ENCODE results near the gene DNAH14.
"Not testable (repeated sequence)": the region's sequence is repeated elsewhere in the genome, so short reads cannot be mapped to it uniquely, and the experiment has no call there.

DNAH14 gene

GRCh38 chr1:224929335-224930237 is at the start of gene DNAH14:
Gene DNAH14, plus strand, starts transcription at chr1:224929675. Its CDS starts 23,028 bp downstream, at chr1:224952703.
- peaks cover 48% of the 10 kb centered on the region for H3K27me3 Mint-ChIP-seq
- H3K4me3 Mint-ChIP-seq = no peak within 1 kb of the TSS
- ATAC-seq (replicated peaks; ENCODE audit: extremely low read depth, poor library complexity, severe bottlenecking) (no peak), DNase-seq (ENCODE audit: low spot score in 2 of 2) (no peak)
- H3K4me1 Mint-ChIP-seq = no peaks in the 10 kb centered on the region
- peaks cover 15% of the 10 kb centered on the region for H3K9me3 Mint-ChIP-seq
- no peak within 1 kb of the TSS for H3K27ac Mint-ChIP-seq (ENCODE audit: low read depth)
- no peaks in the 10 kb centered on the region for H3K36me3 Mint-ChIP-seq (ENCODE audit: insufficient read depth)

DNA sequence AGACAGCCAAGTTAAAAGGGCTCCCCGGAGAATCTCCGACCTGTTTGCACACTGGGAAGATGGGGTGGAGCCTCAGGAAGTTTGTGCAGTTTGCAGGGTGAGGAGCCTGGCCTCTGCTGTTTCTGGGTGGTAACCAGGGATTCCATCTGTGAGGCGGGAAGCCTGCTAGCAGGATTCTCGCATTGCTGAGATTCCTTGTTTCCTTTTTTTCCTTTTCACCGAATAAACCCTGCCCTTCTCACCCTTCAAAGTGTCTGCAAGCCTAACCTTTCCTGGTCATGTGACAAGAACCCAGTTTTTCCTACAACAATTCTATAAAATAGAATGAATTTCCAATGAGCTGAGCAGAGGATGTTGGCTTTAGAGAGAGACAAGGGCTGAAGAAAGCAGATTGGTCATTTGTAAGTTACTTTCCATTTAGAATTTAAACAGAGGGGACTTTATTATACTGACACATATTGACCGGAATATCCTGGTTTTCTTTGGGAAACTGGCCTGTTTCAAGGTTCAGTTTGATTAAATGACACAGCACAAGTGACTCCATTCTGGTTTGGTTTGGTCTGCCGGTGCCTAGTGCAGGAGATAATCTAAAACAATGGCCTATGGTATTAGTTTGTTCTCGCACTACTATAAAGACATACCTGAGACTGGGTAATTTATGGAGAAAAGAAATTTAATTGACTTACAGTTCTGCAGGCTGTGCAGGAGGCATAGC is 48.7 kb upstream of the DNAH14 start:
- Mint-ChIP-seq H3K9me3 (peaks cover 7% of the 10 kb centered on the region), H3K27me3 (peaks cover 55% of the 10 kb centered on the region), H3K27ac (ENCODE audit: low read depth) (no peak overlapping the region), H3K36me3 (ENCODE audit: insufficient read depth) (no peaks in the 10 kb centered on the region), H3K4me3 (no peak overlapping the region), H3K4me1 (no peaks in the 10 kb centered on the region)
- DNase-seq (ENCODE audit: low spot score in 2 of 2) = no peak
- no peak for ATAC-seq (replicated peaks; ENCODE audit: extremely low read depth, poor library complexity, severe bottlenecking)

DNA sequence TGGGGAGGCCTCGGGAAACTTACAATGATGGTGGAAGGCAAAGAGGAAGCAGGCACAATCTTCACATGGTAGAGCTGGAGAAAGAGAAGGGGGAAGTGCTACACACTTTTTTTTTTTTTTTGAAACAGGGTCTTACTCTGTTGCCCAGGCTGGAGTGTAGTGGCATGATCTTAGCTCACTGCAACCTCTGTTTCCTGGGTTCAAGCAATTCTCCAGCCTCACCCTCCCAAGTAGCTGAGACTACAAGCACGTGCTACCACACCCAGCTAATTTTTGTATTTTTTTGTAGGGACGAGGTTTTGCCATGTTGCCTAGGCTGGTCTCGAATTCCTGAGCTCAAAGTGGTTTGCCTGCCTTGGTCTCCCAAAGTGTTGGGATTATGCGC is 48.2 kb upstream of the DNAH14 start:
- Mint-ChIP-seq H3K9me3 (peaks cover 13% of the 10 kb centered on the region), H3K27me3 (peaks cover 49% of the 10 kb centered on the region)
- ATAC-seq (replicated peaks; ENCODE audit: extremely low read depth, poor library complexity, severe bottlenecking); H3K36me3 Mint-ChIP-seq (ENCODE audit: insufficient read depth); H3K27ac Mint-ChIP-seq (ENCODE audit: low read depth); DNase-seq (ENCODE audit: low spot score in 2 of 2); H3K4me3 Mint-ChIP-seq; H3K4me1 Mint-ChIP-seq: not testable (repeated sequence)

DNA sequence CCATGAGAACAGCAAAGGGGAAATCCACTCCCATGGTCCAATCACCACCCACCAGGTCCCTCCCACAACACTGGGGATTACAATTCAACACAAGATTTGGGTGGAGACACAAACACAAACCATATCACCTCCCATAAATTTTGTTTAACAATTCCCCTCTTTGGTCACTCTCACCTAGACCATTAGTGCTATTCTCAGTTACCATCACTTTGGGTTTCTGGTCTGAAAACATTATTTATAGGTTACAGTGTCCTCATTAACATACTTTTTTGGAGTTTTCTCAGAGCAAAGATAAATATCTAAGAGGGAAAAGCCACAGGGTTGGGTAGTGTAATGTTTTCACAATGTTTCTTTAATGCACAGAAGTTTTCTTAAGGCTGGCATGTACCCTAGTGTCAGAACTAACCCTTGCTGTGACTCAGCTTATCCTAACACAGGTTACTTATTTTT is 47.7 kb upstream of the DNAH14 start:
- Mint-ChIP-seq H3K27ac (ENCODE audit: low read depth) (no peak overlapping the region), H3K36me3 (ENCODE audit: insufficient read depth) (no peaks in the 10 kb centered on the region)

GRCh38 chr1:224882264-224882663 is 47.2 kb upstream of the DNAH14 start:
- H3K27me3 Mint-ChIP-seq = peaks cover 40% of the 10 kb centered on the region

More for the DNA sequence above, 47.7 kb upstream of the DNAH14 start:
- Mint-ChIP-seq H3K9me3 (peaks cover 18% of the 10 kb centered on the region), H3K27me3 (peaks cover 44% of the 10 kb centered on the region), H3K4me1 (no peaks in the 10 kb centered on the region), H3K4me3 (no peak overlapping the region)
- no peak for DNase-seq (ENCODE audit: low spot score in 2 of 2)
- ATAC-seq (replicated peaks; ENCODE audit: extremely low read depth, poor library complexity, severe bottlenecking) = no peak

GRCh38 chr1:224883091-224883490 is 46.4 kb upstream of the DNAH14 start:
- no peaks in the 10 kb centered on the region for H3K4me1 Mint-ChIP-seq
- peaks cover 18% of the 10 kb centered on the region for H3K9me3 Mint-ChIP-seq
- no peak overlapping the region for H3K27ac Mint-ChIP-seq (ENCODE audit: low read depth)
- H3K4me3 Mint-ChIP-seq = no peak overlapping the region
- ATAC-seq (replicated peaks; ENCODE audit: extremely low read depth, poor library complexity, severe bottlenecking) (no peak), DNase-seq (ENCODE audit: low spot score in 2 of 2) (no peak)
- no peaks in the 10 kb centered on the region for H3K36me3 Mint-ChIP-seq (ENCODE audit: insufficient read depth)
- H3K27me3 Mint-ChIP-seq = peaks cover 39% of the 10 kb centered on the region

More at GRCh38 chr1:224882264-224882663, 47.2 kb upstream of the DNAH14 start:
- H3K27ac Mint-ChIP-seq (ENCODE audit: low read depth) = no peak overlapping the region
- no peaks in the 10 kb centered on the region for H3K36me3 Mint-ChIP-seq (ENCODE audit: insufficient read depth)
- no peak for DNase-seq (ENCODE audit: low spot score in 2 of 2)
- no peak overlapping the region for H3K4me3 Mint-ChIP-seq
- H3K4me1 Mint-ChIP-seq = no peaks in the 10 kb centered on the region
- peaks cover 18% of the 10 kb centered on the region for H3K9me3 Mint-ChIP-seq
- ATAC-seq (replicated peaks; ENCODE audit: extremely low read depth, poor library complexity, severe bottlenecking) = no peak

- Mint-ChIP-seq H3K9me3 (peaks cover 18% of the 10 kb centered on the region), H3K27ac (ENCODE audit: low read depth) (no peak overlapping the region), H3K36me3 (ENCODE audit: insufficient read depth) (no peaks in the 10 kb centered on the region), H3K4me1 (no peaks in the 10 kb centered on the region), H3K4me3 (no peak overlapping the region), H3K27me3 (peaks cover 34% of the 10 kb centered on the region)
- DNase-seq (ENCODE audit: low spot score in 2 of 2) (no peak), ATAC-seq (replicated peaks; ENCODE audit: extremely low read depth, poor library complexity, severe bottlenecking) (no peak)
Observed at GRCh38 chr1:224884361-224884801, 45.1 kb upstream of the DNAH14 start.

DNA sequence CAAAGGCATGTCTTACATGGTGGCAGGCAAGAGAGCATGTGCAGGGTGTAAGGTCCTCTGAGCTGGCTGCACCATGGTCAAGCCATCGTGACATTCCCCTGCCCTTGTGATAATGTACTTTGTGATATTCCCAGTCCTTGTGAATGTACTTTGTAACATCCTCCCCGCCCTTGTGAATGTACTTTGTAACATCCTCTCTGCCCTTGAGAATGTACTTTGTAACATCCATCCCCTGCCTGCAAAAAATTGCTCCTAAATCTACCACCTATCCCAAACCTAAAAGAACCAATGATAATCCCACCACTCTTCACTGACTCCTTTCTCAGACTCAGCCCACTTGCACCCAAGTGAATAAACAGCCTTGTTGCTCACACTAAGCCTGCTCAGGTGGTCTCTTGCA is 44.1 kb upstream of the DNAH14 start:
- H3K36me3 Mint-ChIP-seq (ENCODE audit: insufficient read depth); H3K27ac Mint-ChIP-seq (ENCODE audit: low read depth); H3K4me1 Mint-ChIP-seq; H3K4me3 Mint-ChIP-seq; ATAC-seq (replicated peaks; ENCODE audit: extremely low read depth, poor library complexity, severe bottlenecking); DNase-seq (ENCODE audit: low spot score in 2 of 2): not testable (repeated sequence)
- H3K27me3 Mint-ChIP-seq = peaks cover 28% of the 10 kb centered on the region
- peaks cover 18% of the 10 kb centered on the region for H3K9me3 Mint-ChIP-seq

- no peaks in the 10 kb centered on the region for H3K4me1 Mint-ChIP-seq
- H3K36me3 Mint-ChIP-seq (ENCODE audit: insufficient read depth) = no peaks in the 10 kb centered on the region
- peaks cover 32% of the 10 kb centered on the region for H3K27me3 Mint-ChIP-seq
- no peak overlapping the region for H3K27ac Mint-ChIP-seq (ENCODE audit: low read depth)
- H3K4me3 Mint-ChIP-seq = no peak overlapping the region
- peaks cover 13% of the 10 kb centered on the region for H3K9me3 Mint-ChIP-seq
- ATAC-seq (replicated peaks; ENCODE audit: extremely low read depth, poor library complexity, severe bottlenecking) (no peak), DNase-seq (ENCODE audit: low spot score in 2 of 2) (no peak)
Observed at GRCh38 chr1:224894915-224895314, 34.6 kb upstream of the DNAH14 start.

- H3K9me3 Mint-ChIP-seq = peaks cover 13% of the 10 kb centered on the region
- no peak overlapping the region for H3K4me3 Mint-ChIP-seq
- no peaks in the 10 kb centered on the region for H3K4me1 Mint-ChIP-seq
- no peak overlapping the region for H3K27ac Mint-ChIP-seq (ENCODE audit: low read depth)
- peaks cover 45% of the 10 kb centered on the region for H3K27me3 Mint-ChIP-seq
- ATAC-seq (replicated peaks; ENCODE audit: extremely low read depth, poor library complexity, severe bottlenecking) (no peak), DNase-seq (ENCODE audit: low spot score in 2 of 2) (no peak)
- no peaks in the 10 kb centered on the region for H3K36me3 Mint-ChIP-seq (ENCODE audit: insufficient read depth)
Observed at GRCh38 chr1:224896130-224896781, 33.2 kb upstream of the DNAH14 start.

- Mint-ChIP-seq H3K36me3 (ENCODE audit: insufficient read depth) (no peaks in the 10 kb centered on the region), H3K4me1 (no peaks in the 10 kb centered on the region), H3K9me3 (peaks cover 13% of the 10 kb centered on the region), H3K27ac (ENCODE audit: low read depth) (no peak overlapping the region), H3K27me3 (peaks cover 60% of the 10 kb centered on the region), H3K4me3 (no peak overlapping the region)
- no peak for DNase-seq (ENCODE audit: low spot score in 2 of 2)
- ATAC-seq (replicated peaks; ENCODE audit: extremely low read depth, poor library complexity, severe bottlenecking) = no peak
Observed at GRCh38 chr1:224897529-224898327, 31.7 kb upstream of the DNAH14 start.

DNA sequence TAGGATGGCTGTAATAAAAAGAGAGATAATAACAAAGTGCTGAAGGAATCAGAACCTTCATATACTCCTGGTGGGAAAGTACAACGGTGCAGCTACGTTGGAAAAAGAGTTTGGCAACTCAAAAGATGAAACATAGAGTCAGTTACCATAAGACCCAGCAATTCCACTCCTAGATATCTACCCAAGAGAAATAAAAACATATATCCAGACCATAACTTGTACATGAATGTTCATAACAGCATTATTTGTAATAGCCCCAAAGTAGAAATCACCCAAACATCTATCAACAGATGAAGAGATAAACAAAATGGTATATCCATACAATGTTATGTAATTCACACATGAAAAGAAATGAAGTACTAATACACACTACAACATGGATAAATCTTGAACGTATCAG is 30.5 kb upstream of the DNAH14 start:
- Mint-ChIP-seq H3K27ac (ENCODE audit: low read depth) (no peak overlapping the region), H3K27me3 (peaks cover 64% of the 10 kb centered on the region), H3K4me3 (no peak overlapping the region), H3K4me1 (no peaks in the 10 kb centered on the region), H3K36me3 (ENCODE audit: insufficient read depth) (no peaks in the 10 kb centered on the region), H3K9me3 (peaks cover 13% of the 10 kb centered on the region)
- DNase-seq (ENCODE audit: low spot score in 2 of 2) (no peak), ATAC-seq (replicated peaks; ENCODE audit: extremely low read depth, poor library complexity, severe bottlenecking) (no peak)

Data from central memory CD8-positive, alpha-beta T cell (primary cell).